ENCODE data around the gene ESX1.

DNA sequence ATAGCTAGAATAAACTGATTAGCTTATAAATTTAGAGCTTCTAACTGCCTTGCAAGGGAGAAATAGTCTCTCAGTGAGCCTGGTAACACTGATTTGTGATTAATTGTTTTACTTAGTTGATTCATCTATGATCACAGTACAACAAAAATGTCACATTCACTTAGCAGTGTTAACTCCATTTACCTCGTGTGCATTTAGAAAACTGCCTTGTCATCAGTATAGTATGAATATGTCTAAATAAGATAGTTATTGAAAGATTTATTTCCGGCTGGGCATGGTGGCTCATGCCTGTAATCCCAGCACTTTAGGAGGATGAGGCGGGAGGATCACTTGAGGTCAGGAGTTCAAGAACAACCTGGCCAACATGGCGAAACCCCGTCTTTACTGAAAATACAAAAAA is 49.2 kb downstream of the ESX1 start:
- TF ChIP-seq, protein P1, sequence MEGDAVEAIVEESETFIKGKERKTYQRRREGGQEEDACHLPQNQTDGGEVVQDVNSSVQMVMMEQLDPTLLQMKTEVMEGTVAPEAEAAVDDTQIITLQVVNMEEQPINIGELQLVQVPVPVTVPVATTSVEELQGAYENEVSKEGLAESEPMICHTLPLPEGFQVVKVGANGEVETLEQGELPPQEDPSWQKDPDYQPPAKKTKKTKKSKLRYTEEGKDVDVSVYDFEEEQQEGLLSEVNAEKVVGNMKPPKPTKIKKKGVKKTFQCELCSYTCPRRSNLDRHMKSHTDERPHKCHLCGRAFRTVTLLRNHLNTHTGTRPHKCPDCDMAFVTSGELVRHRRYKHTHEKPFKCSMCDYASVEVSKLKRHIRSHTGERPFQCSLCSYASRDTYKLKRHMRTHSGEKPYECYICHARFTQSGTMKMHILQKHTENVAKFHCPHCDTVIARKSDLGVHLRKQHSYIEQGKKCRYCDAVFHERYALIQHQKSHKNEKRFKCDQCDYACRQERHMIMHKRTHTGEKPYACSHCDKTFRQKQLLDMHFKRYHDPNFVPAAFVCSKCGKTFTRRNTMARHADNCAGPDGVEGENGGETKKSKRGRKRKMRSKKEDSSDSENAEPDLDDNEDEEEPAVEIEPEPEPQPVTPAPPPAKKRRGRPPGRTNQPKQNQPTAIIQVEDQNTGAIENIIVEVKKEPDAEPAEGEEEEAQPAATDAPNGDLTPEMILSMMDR (IDR thresholded peaks at IDR 0.05), result no peak
- TF ChIP-seq EZH2phosphoT487 (IDR thresholded peaks at IDR 0.05), result no peak
